ENCODE results near the gene SGSM2.

The SGSM2 gene

DNA sequence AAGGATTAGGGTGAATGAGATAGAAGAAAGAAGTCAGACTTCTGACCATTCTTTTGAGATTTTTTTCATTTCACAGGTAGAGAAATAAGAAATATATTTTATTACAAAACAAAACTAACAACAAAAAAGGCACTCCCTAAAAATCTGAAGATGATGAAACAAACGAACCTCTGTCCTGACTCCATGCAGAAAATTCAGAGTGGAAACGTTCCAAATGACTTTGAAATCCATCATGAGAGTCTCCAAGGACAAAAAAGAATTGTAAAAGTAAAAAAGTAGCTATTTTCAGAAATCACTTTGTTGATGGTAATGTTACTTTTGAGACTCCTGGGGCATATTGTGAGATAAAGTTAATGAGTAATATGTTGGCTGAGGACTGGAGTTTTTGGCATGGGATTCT is 89.9 kb downstream of the SGSM2 start:
- FAIRE-seq: no peak

DNA sequence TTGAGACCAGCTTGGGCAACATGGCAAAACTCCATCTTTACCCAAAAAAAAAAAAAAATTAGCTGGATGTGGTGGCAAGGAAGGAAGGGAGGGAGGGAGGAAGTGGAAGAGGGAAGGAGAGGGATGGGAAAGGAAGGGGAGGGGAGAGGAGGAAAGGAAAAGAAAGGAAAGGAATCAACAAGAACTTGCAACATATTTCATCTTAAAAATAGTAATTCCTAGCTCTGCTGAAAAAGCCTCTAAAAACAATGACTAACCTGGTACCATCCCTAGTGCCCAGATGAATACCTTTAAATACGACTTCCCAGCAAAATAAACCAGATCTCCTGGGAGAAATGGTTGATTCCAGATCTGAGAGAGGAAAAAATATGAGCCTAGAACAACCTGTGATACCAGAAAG is 90.6 kb downstream of the SGSM2 start:
- no peak for FAIRE-seq

All from G401.6 (cell line).